PC-3 (cell line): ENCODE data around the gene MMP7. TPM values are rescaled to one million over a fixed set of nuclear protein-coding genes. Genes with fewer than 3 reads are reported as not detected.
A peak's percentile ranks its signal among the peaks of the same experiment; 100 is the strongest.

Experiments
- ATAC-seq: fragments of 200-7000 bp; cut with Tn5 transposase; 2 replicates; pipeline ENCODE4 v1.9.1; 2020; ENCODE audit warnings: mild to moderate bottlenecking, moderate library complexity
- BruUV-seq: library from RNA; stranded (reverse); fragments of 400-500 nt; replicated peaks from 2 replicates; lab custom pipeline; 2021; lab: Mats Ljungman, UMichigan
- CTCF ChIA-PET: fragments of 300-600 bp; sonication (Branson Sonifier 250); formaldehyde crosslinking; loops from one replicate; lab custom pipeline; 2022; ENCODE audit warnings: antibody characterized with exemption; lab: Charles Lee
- POLR2A ChIA-PET: fragments of 300-600 bp; sonication (Branson Sonifier 250); formaldehyde crosslinking; loops from one replicate; lab custom pipeline; 2022; ENCODE audit warnings: antibody characterized with exemption; ENCODE audit not compliant: unreplicated experiment; lab: Charles Lee
- DNase-seq: peaks from one replicate; pipeline ENCODE4 v3.0.0-alpha.2; 2015
- H2AFZ ChIP-seq: fragments of 300-600 bp; sonication (generic); 2 replicates; pipeline ENCODE4 v1.6.0; 2016; ENCODE audit warnings: antibody characterized with exemption, low read length
- H3F3A ChIP-seq: fragments of 300-600 bp; sonication (generic); one replicate; pipeline ENCODE4 v1.6.0; 2017; ENCODE audit warnings: antibody characterized with exemption, low read length, control low read depth, mild to moderate bottlenecking; ENCODE audit not compliant: unreplicated experiment
- H3K27ac ChIP-seq: fragments of 300-600 bp; sonication (generic); 2 replicates; pipeline ENCODE4 v1.5.1; 2016; ENCODE audit warnings: mild to moderate bottlenecking, low read length
- H3K27me3 ChIP-seq: fragments of 300-600 bp; sonication (generic); 2 replicates; pipeline ENCODE4 v1.6.1; 2016; ENCODE audit warnings: low read length, mixed read lengths
- H3K36me3 ChIP-seq: fragments of 300-600 bp; sonication (generic); 2 replicates; pipeline ENCODE4 v1.6.1; 2016; ENCODE audit warnings: low read depth, mixed run types, low read length, mixed read lengths
- H3K4me1 ChIP-seq: fragments of 300-600 bp; sonication (generic); 2 replicates; pipeline ENCODE4 v1.5.1; 2016; ENCODE audit warnings: low read length; ENCODE audit not compliant: insufficient read depth
- H3K4me2 ChIP-seq: fragments of 300-600 bp; sonication (generic); 2 replicates; pipeline ENCODE4 v1.6.0; 2016; ENCODE audit warnings: low read length
- H3K4me3 ChIP-seq: fragments of 300-600 bp; sonication (generic); 2 replicates; pipeline ENCODE4 v1.5.1; 2016; ENCODE audit warnings: mild to moderate bottlenecking, low read length, mixed read lengths
- H3K79me2 ChIP-seq: fragments of 300-600 bp; sonication (generic); 2 replicates; pipeline ENCODE4 v1.6.1; 2017; ENCODE audit warnings: low read length, mixed read lengths
- H3K9ac ChIP-seq: fragments of 300-600 bp; sonication (generic); 2 replicates; pipeline ENCODE4 v1.6.0; 2016; ENCODE audit warnings: mild to moderate bottlenecking, low read length
- H3K9me2 ChIP-seq: fragments of 300-600 bp; sonication (generic); replicated peaks from 2 replicates; pipeline ENCODE4 v1.6.1; 2016; ENCODE audit warnings: mixed run types, low read length, mixed read lengths
- H3K9me3 ChIP-seq: fragments of 300-600 bp; sonication (generic); 2 replicates; pipeline ENCODE4 v1.6.1; 2016; ENCODE audit warnings: low read length, mixed read lengths
- H4K20me1 ChIP-seq: fragments of 300-600 bp; sonication (generic); 2 replicates; pipeline ENCODE4 v1.6.1; 2016; ENCODE audit warnings: low read length, mixed read lengths
- EZH2 ChIP-seq: fragments of 300-600 bp; sonication (generic); IDR thresholded peaks from one replicate; pipeline ENCODE4 v1.6.1; 2017; ENCODE audit warnings: antibody characterized with exemption, mild to moderate bottlenecking, low read length; ENCODE audit not compliant: unreplicated experiment
- EZH2phosphoT487 ChIP-seq: fragments of 300-600 bp; sonication (generic); IDR thresholded peaks from 2 replicates; pipeline ENCODE4 v1.6.1; 2018; ENCODE audit warnings: mild to moderate bottlenecking, antibody characterized with exemption, low read length, borderline replicate concordance
- intact Hi-C: fragments of 100-400 bp; cut with micrococcal nuclease; formaldehyde crosslinking; loops from 2 replicates; pipeline ENCODE4 v1.9.0; 2023
- total RNA-seq: library from RNA; depleted of rRNA; stranded (reverse); fragments of >200 nt; gene quantifications from 2 replicates; pipeline ENCODE4 v1.2.3, GENCODE V29; 2014
- TF ChIP-seq, protein P1 (sequence below): fragments of 300-600 bp; sonication (generic); conservative IDR thresholded peaks from 2 replicates; pipeline ENCODE4 v1.5.1; 2017; ENCODE audit warnings: antibody characterized with exemption, low read depth, mild to moderate bottlenecking, low read length

MMP7 gene
- total RNA-seq, 1 experiment from 2014 or later, result 0.18 TPM

DNA sequence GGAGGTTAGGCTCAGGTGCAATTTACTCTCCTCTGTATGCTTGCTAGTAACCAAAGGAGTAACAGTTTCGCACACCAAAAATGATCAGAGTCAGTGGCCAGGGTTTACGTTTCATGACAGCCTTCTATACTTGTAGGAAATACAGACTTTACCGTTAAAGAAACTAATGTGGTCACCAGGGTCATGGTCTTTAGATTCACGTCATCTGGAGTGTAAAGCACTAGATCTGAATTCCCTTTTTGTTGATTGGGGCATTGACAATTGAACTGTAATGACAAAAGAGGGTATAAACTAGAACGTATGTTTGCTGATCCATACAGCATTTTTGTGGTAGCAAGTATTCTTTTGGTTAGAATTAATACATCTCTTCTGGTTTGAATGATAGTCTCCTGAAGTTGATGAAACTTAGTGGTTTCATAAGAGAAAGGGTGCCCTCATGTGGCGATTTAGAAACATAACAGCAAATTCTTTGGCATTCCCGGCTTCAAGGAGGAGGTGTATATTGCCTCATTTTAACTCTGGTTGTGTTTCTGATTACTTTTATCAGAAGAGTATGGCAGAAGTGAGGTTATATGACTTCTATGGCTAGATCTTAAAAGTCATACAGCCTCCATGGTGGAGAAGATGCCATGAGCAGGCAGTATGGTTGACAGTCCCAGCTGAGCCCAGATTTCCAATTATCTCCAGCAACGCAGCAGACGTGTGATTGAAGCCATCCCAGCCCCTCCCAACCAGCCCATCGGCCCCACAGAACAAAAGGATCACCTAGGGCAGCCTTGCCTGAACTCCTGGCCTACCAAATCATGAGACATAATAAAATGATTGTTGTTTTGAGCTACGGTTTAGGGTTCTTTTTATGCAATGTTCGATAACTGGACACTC lies 35.1 kb downstream of the MMP7 start:
- TF ChIP-seq EZH2phosphoT487, result no peak
- TF ChIP-seq, protein P1, sequence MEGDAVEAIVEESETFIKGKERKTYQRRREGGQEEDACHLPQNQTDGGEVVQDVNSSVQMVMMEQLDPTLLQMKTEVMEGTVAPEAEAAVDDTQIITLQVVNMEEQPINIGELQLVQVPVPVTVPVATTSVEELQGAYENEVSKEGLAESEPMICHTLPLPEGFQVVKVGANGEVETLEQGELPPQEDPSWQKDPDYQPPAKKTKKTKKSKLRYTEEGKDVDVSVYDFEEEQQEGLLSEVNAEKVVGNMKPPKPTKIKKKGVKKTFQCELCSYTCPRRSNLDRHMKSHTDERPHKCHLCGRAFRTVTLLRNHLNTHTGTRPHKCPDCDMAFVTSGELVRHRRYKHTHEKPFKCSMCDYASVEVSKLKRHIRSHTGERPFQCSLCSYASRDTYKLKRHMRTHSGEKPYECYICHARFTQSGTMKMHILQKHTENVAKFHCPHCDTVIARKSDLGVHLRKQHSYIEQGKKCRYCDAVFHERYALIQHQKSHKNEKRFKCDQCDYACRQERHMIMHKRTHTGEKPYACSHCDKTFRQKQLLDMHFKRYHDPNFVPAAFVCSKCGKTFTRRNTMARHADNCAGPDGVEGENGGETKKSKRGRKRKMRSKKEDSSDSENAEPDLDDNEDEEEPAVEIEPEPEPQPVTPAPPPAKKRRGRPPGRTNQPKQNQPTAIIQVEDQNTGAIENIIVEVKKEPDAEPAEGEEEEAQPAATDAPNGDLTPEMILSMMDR, result peak; percentile 95
- no TSS peak for BruUV-seq
- peak; percentile 41 for ATAC-seq

DNA sequence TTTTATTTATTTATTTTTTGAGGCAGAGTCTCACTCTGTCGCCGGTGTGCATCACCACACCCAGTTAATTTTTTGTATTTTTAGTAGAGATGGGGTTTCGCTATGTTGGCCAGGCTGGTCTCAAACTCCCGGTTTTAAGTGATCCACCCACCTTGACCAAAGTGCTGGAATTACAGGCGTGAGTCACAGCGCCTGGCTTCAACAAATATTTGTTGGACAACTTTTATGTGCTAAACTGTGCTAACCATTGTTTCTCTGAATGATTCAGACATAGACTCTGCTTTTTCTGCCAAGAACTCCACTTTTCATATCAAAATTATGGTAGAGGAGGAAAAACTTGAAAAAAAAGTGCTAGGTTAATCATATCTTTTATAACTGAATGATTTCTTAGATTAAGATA lies 36.3 kb downstream of the MMP7 start:
- no peaks in the 10 kb centered on the region for H3K9me2 ChIP-seq
- ATAC-seq (peak; percentile 93), DNase-seq (peak; percentile 99)
- H3K4me2 ChIP-seq, result peak overlapping the region; percentile 47
- H2AFZ ChIP-seq, result no peak overlapping the region
- no peaks in the 10 kb centered on the region for H3K36me3 ChIP-seq
- TF ChIP-seq, protein P1, result no peak
- no peak for TF ChIP-seq EZH2
- no peak for TF ChIP-seq EZH2phosphoT487
- no peak overlapping the region for H3K9ac ChIP-seq
- no TSS peak for BruUV-seq
- no peaks in the 10 kb centered on the region for H3K27me3 ChIP-seq
- H3K9me3 ChIP-seq, result no peaks in the 10 kb centered on the region
- intact Hi-C loops, result loop anchor here (1.0 to 2.0 kb wide), 5 partner anchors 25 to 206 kb away; partner anchors contain the start of gene BIRC2
- H3K4me3 ChIP-seq, result no peak overlapping the region
- POLR2A ChIA-PET, result no interaction called here
- CTCF ChIA-PET, result no interaction called here
- H4K20me1 ChIP-seq, result no peaks in the 10 kb centered on the region
- H3K79me2 ChIP-seq, result no peaks in the 10 kb centered on the region
- H3K27ac ChIP-seq, result peak overlapping the region; percentile 53
- peaks cover 3% of the 10 kb centered on the region for H3F3A ChIP-seq
- peaks cover 27% of the 10 kb centered on the region for H3K4me1 ChIP-seq

More for the DNA sequence above, 35.1 kb downstream of the MMP7 start:
- H4K20me1 ChIP-seq, result no peaks in the 10 kb centered on the region
- POLR2A ChIA-PET, result interaction anchor here (0.6 kb wide), 1 partner anchor 146 kb away, joined by 5 read pairs; no protein-coding TSS in a partner anchor
- H3K27ac ChIP-seq, result peak overlapping the region; percentile 53; the same call in 1 of the 2 replicates
- peak overlapping the region; percentile 48 for H2AFZ ChIP-seq
- no peaks in the 10 kb centered on the region for H3K9me3 ChIP-seq
- H3K27me3 ChIP-seq, result no peaks in the 10 kb centered on the region
- peaks cover 21% of the 10 kb centered on the region for H3K4me1 ChIP-seq
- H3K79me2 ChIP-seq, result no peaks in the 10 kb centered on the region
- H3K4me3 ChIP-seq, result no peak overlapping the region
- H3K36me3 ChIP-seq, result no peaks in the 10 kb centered on the region
- intact Hi-C loops, result loop anchor here (1.0 to 5.0 kb wide), 9 partner anchors 44 to 643 kb away; partner anchors contain the start of gene BIRC2
- CTCF ChIA-PET, result interaction anchor here (1.2 kb wide), 1 partner anchor 117 kb away, joined by 5 read pairs; no protein-coding TSS in a partner anchor
- H3K9ac ChIP-seq, result no peak overlapping the region
- DNase-seq, result peak; percentile 95
- peak overlapping the region; percentile 47 for H3K4me2 ChIP-seq
- no peaks in the 10 kb centered on the region for H3K9me2 ChIP-seq
- peaks cover 3% of the 10 kb centered on the region for H3F3A ChIP-seq

DNA sequence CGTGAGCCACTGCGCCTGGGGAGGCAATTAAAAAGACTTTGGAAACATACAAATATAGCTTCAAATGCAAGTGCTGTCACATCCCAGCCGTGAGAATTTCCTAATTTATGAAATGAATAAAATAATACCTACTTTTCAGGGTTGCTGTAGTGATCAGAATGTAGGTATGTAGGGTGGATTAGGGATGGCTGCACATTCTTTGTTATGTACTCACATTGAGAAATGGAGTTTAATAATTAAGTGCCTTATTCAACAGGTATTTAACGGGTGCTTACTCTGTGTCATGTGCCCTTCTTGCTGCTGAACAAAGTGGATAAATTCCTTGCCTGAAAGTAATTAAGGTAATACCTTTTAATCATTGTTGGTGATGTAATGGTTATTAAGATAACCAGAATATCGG lies 37.0 kb downstream of the MMP7 start:
- H3K36me3 ChIP-seq, result no peaks in the 10 kb centered on the region
- ATAC-seq (no peak), DNase-seq (no peak)
- no peak overlapping the region for H3K9ac ChIP-seq
- TF ChIP-seq, protein P1, result no peak
- TF ChIP-seq EZH2, result no peak
- TF ChIP-seq EZH2phosphoT487, result no peak
- intact Hi-C loops, result no loop called here
- H2AFZ ChIP-seq, result no peak overlapping the region
- ChIA-PET CTCF (interaction anchor here (0.5 kb wide), 1 partner anchor 591 kb away, joined by 3 read pairs; no protein-coding TSS in a partner anchor), POLR2A (no interaction called here)
- H4K20me1 ChIP-seq, result no peaks in the 10 kb centered on the region
- H3K4me3 ChIP-seq, result no peak overlapping the region
- H3K9me3 ChIP-seq, result no peaks in the 10 kb centered on the region
- peaks cover 31% of the 10 kb centered on the region for H3K4me1 ChIP-seq
- peak overlapping the region; percentile 28 for H3K27ac ChIP-seq
- peaks cover 3% of the 10 kb centered on the region for H3F3A ChIP-seq
- H3K9me2 ChIP-seq, result no peaks in the 10 kb centered on the region
- no peaks in the 10 kb centered on the region for H3K79me2 ChIP-seq
- no peaks in the 10 kb centered on the region for H3K27me3 ChIP-seq
- BruUV-seq, result no TSS peak
- peak overlapping the region; percentile 39 for H3K4me2 ChIP-seq
